Stomach (tissue), 4 donors: ENCODE data around the gene TRPC3.

Source experiments
- CTCF ChIP-seq, 7 experiments: fragments of 450-650 bp in 4 of 7; fragments of 200-600 bp in 3 of 7; sonication (generic) in 3 of 7; IDR thresholded peaks; one replicate each; pipeline ENCODE4 v1.5.1; 2016 to 2019; ENCODE audit warnings: antibody characterized with exemption in 7 of 7, control low read depth in 2 of 7, mild to moderate bottlenecking in 1 of 7
- POLR2AphosphoS5 ChIP-seq, 3 donors: sonication (generic); formaldehyde crosslinking; IDR thresholded peaks; one replicate each; pipeline ENCODE4 v1.6.1; 2016; ENCODE audit warnings: antibody characterized with exemption in 3 of 3

- no peak for TF ChIP-seq CTCF (IDR thresholded peaks at IDR 0.05)
- TF ChIP-seq POLR2AphosphoS5 (IDR thresholded peaks at IDR 0.05) = no peak
Observed at GRCh38 chr4:121930304-121930703, 21.6 kb downstream of the TRPC3 start.
